Caco-2 (cell line): ENCODE results near the gene COX6B2. TPM values are rescaled to one million over a fixed set of nuclear protein-coding genes. Genes with fewer than 3 reads are reported as not detected.
"Not testable (repeated sequence)": the region's sequence is repeated elsewhere in the genome, so short reads cannot be mapped to it uniquely, and the experiment has no call there.

Experiments
- Bru-seq: library from RNA; stranded (reverse); fragments of 400-500 nt; gene quantifications from one replicate; lab custom pipeline; 2021; lab: Mats Ljungman, UMichigan
- BruChase-seq, 2 experiments: library from RNA; stranded (reverse); fragments of 400-500 nt; gene quantifications; one replicate each; lab custom pipeline; 2021; lab: Mats Ljungman, UMichigan
- BruUV-seq: library from RNA; stranded (reverse); fragments of 400-500 nt; replicated peaks from 2 replicates; lab custom pipeline; 2021; lab: Mats Ljungman, UMichigan
- CTCF ChIA-PET: fragments of 300-600 bp; sonication (Branson Sonifier 250); formaldehyde crosslinking; loops from one replicate; lab custom pipeline; 2022; ENCODE audit warnings: antibody characterized with exemption; lab: Charles Lee
- POLR2A ChIA-PET: fragments of 300-600 bp; sonication (Branson Sonifier 250); formaldehyde crosslinking; loops from one replicate; lab custom pipeline; 2022; ENCODE audit warnings: antibody characterized with exemption; lab: Charles Lee
- DNase-seq, 2 experiments: peaks; one replicate each; pipeline versions ENCODE4 v3.0.0 to v3.0.0-alpha.2; 2020 to 2022
- H3K27me3 ChIP-seq: replicated peaks from 2 replicates; pipeline ENCODE4 v1.6.0; 2011; ENCODE audit warnings: low read length; ENCODE audit not compliant: control insufficient read depth, insufficient read depth
- H3K36me3 ChIP-seq: 2 replicates; pipeline ENCODE4 v1.5.1; 2011; ENCODE audit warnings: low read length; ENCODE audit not compliant: control insufficient read depth, insufficient read depth
- H3K4me1 ChIP-seq: fragments of 250-450 bp; sonication (Bioruptor Pico); 2 replicates; pipeline ENCODE4 v1.5.1; 2020; ENCODE audit warnings: mild to moderate bottlenecking
- H3K4me3 ChIP-seq: 2 replicates; pipeline ENCODE4 v1.5.1; 2011; ENCODE audit warnings: low read depth, mild to moderate bottlenecking, control low read depth, low read length
- H3K9me3 ChIP-seq: fragments of 250-450 bp; sonication (Bioruptor Pico); 2 replicates; pipeline ENCODE4 v1.5.1; 2020; ENCODE audit warnings: mild to moderate bottlenecking, moderate library complexity
- H3K27ac Mint-ChIP-seq: one replicate; pipeline ENCODE4 v1.8.0; 2022; ENCODE audit warnings: mixed read lengths; ENCODE audit not compliant: unreplicated experiment
- H3K27me3 Mint-ChIP-seq: one replicate; pipeline ENCODE4 v1.8.0; 2022; ENCODE audit warnings: mixed read lengths; ENCODE audit not compliant: insufficient read depth, unreplicated experiment
- H3K36me3 Mint-ChIP-seq: one replicate; pipeline ENCODE4 v1.8.0; 2022; ENCODE audit warnings: mild to moderate bottlenecking, mixed read lengths; ENCODE audit not compliant: insufficient read depth, unreplicated experiment
- H3K4me1 Mint-ChIP-seq: one replicate; pipeline ENCODE4 v1.8.0; 2022; ENCODE audit warnings: low read depth, mixed read lengths; ENCODE audit not compliant: unreplicated experiment
- H3K4me3 Mint-ChIP-seq: one replicate; pipeline ENCODE4 v1.8.0; 2022; ENCODE audit warnings: mild to moderate bottlenecking, moderate library complexity, mixed read lengths; ENCODE audit not compliant: unreplicated experiment
- H3K9me3 Mint-ChIP-seq: one replicate; pipeline ENCODE4 v1.8.0; 2022; ENCODE audit warnings: mixed read lengths; ENCODE audit not compliant: unreplicated experiment
- intact Hi-C: fragments of 100-400 bp; cut with micrococcal nuclease; formaldehyde crosslinking; loops from one replicate; pipeline ENCODE4 v1.10.0; 2022; ENCODE audit not compliant: unreplicated experiment
- long read RNA-seq: library from polyadenylated mRNA; stranded (forward); transcript quantifications from one replicate; pipeline ENCODE4 v2.0.0, GENCODE V29; 2022
- total RNA-seq: library from RNA; stranded (reverse); gene quantifications from 2 replicates; pipeline ENCODE4 v1.2.3, GENCODE V29; 2022
- TF ChIP-seq, protein P1 (sequence below), 2 experiments: fragments of 200-600 bp in 1 of 2; IDR thresholded peaks; 1 replicate in 1 of 2; 2 replicates in 1 of 2; pipeline versions ENCODE4 v1.5.1 to v1.8.0; 2011 to 2022; ENCODE audit warnings: antibody characterized with exemption in 1 of 2, control low read depth in 1 of 2, inconsistent platforms in 1 of 2, low read depth in 1 of 2, low read length in 1 of 2, mild to moderate bottlenecking in 1 of 2, moderate library complexity in 1 of 2; ENCODE audit not compliant: insufficient read depth in 1 of 2, severe bottlenecking in 1 of 2, unreplicated experiment in 1 of 2

COX6B2 gene, protein sequence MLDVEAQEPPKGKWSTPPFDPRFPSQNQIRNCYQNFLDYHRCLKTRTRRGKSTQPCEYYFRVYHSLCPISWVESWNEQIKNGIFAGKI
- 0.27 and 0.35 TPM in 2 replicates for total RNA-seq
- Bru-seq, nascent RNA: not detected
- BruChase-seq, experiment 1, labeled RNA remaining after a 2-hour chase: percentile 28 among the genes with signal in this experiment
- percentile 19 among the genes with signal in this experiment for BruChase-seq, experiment 2, labeled RNA remaining after a 6-hour chase
- long read RNA-seq: 0 reads

DNA sequence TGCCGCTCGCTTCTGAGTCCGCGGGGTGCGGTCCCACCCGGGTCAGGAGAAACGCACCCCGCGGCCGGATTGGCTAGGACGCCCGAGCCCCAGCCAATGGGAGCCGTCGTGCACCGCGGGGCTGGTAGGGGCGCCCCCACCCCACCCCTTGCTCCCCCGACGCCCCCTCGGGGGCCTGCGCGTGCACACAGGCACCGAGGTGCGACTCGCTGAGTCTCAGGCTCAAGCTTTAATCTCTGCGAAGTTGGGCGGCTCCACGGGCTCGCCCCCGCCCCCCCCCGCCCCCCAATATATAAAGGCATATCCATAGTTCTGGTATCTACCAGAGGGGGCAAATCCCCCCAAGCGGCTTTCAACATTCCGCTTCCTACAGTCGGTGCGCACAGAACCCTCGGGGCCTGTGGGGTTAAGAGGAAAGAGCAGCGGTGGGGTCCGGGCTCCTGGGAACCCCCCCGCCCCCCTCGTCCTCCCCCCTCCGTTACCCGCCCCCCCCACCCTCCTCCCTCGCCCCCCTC lies at the start of gene COX6B2:
Gene COX6B2 (minus strand): TSS at position 22 of the 515 bp plus-strand sequence. CDS start 198 bp downstream, outside the sequence.
- ChIA-PET POLR2A (no interaction called here), CTCF (no interaction called here)
- Histone ChIP-seq H3K4me1 (peaks cover 19% of the 10 kb centered on the region), H3K27me3 (peaks cover 5% of the 10 kb centered on the region), H3K36me3 (no peaks in the 10 kb centered on the region), H3K9me3 (no peaks in the 10 kb centered on the region), H3K4me3 (peak within 1 kb of the TSS; percentile 64)
- Mint-ChIP-seq H3K4me1 (peaks cover 9% of the 10 kb centered on the region), H3K4me3 (peak within 1 kb of the TSS; percentile 80), H3K36me3 (peaks cover 13% of the 10 kb centered on the region), H3K27me3 (peaks cover 15% of the 10 kb centered on the region), H3K9me3 (no peaks in the 10 kb centered on the region), H3K27ac (no peak within 1 kb of the TSS)
- BruUV-seq: no TSS peak
- intact Hi-C loops: loop anchor here (1.0 kb wide), 1 partner anchor 15 kb away; the partner anchor contains the start of gene KMT5C
- TF ChIP-seq, protein P1, sequence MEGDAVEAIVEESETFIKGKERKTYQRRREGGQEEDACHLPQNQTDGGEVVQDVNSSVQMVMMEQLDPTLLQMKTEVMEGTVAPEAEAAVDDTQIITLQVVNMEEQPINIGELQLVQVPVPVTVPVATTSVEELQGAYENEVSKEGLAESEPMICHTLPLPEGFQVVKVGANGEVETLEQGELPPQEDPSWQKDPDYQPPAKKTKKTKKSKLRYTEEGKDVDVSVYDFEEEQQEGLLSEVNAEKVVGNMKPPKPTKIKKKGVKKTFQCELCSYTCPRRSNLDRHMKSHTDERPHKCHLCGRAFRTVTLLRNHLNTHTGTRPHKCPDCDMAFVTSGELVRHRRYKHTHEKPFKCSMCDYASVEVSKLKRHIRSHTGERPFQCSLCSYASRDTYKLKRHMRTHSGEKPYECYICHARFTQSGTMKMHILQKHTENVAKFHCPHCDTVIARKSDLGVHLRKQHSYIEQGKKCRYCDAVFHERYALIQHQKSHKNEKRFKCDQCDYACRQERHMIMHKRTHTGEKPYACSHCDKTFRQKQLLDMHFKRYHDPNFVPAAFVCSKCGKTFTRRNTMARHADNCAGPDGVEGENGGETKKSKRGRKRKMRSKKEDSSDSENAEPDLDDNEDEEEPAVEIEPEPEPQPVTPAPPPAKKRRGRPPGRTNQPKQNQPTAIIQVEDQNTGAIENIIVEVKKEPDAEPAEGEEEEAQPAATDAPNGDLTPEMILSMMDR (IDR thresholded peaks at IDR 0.05; ENCODE audit: insufficient read depth in 1 of 2, low read depth in 1 of 2, low read length in 1 of 2, severe bottlenecking in 1 of 2, unreplicated experiment in 1 of 2): no peak
- DNase-seq: no peak

DNA sequence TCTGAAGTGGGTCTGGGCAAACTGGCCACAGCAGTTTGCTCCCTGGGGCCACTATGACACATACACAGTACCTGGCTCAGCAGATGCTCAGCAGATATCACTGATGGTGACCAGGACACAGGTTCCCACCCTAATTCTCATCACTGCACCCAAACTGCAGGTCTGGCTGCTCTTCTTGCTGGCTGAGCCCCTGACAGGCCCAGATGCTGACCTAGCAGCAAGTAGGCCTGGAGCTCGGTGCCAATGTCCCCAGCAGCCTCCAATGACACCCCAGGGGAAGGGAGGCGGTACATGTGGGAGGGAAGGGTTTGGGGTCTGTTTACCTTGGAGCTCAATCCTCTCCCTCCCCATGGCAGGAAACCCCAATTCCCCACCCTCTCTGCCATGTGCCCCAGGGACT lies 48.0 kb upstream of the COX6B2 start:
- ChIA-PET CTCF (no interaction called here), POLR2A (interaction anchor here (0.7 kb wide), 1 partner anchor 63 kb away, joined by 3 read pairs; the partner anchor contains the start of gene KMT5C)
- Mint-ChIP-seq H3K9me3 (no peaks in the 10 kb centered on the region), H3K27me3 (no peaks in the 10 kb centered on the region), H3K36me3 (peaks cover 96% of the 10 kb centered on the region), H3K4me3 (no peak overlapping the region), H3K27ac (no peak overlapping the region), H3K4me1 (peaks cover 14% of the 10 kb centered on the region)
- Histone ChIP-seq H3K36me3 (peaks cover 9% of the 10 kb centered on the region; the same call in 1 of the 2 replicates), H3K4me3 (no peak overlapping the region), H3K9me3 (no peaks in the 10 kb centered on the region), H3K4me1 (peaks cover 12% of the 10 kb centered on the region; the same call in 1 of the 2 replicates), H3K27me3 (no peaks in the 10 kb centered on the region)
- DNase-seq: no peak
- no TSS peak for BruUV-seq
- intact Hi-C loops: loop anchor here (10.0 kb wide), 1 partner anchor 102 kb away; no protein-coding TSS in a partner anchor
- TF ChIP-seq, protein P1 (IDR thresholded peaks at IDR 0.05; ENCODE audit: insufficient read depth in 1 of 2, low read depth in 1 of 2, low read length in 1 of 2, severe bottlenecking in 1 of 2, unreplicated experiment in 1 of 2): no peak

DNA sequence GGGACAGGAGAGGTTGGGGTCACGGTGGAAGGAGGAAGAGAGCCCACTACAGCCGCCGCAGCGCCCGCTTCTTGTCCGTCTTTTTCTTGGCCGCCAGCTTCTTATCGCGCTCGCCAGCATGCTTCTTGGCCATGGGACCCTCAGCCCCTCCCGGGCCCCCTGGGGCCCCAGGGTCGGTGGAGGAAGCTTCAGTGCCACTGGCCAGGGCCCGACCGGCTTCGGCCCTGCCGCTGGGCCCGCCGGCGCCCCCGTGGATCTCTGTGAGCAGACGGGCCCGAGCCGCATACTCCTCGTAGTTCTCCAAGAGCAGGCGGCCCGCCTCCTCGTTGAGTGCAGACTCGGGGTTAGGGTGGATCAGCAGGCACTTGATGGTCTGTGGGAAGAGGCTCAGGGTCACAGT lies 46.9 kb upstream of the COX6B2 start:
- CTCF ChIA-PET, H3K4me3 ChIP-seq, DNase-seq, H3K27me3 Mint-ChIP-seq, H3K36me3 ChIP-seq, H3K27me3 ChIP-seq, H3K9me3 Mint-ChIP-seq, H3K4me3 Mint-ChIP-seq, H3K9me3 ChIP-seq, POLR2A ChIA-PET, H3K4me1 ChIP-seq, H3K27ac Mint-ChIP-seq, BruUV-seq: not testable (repeated sequence)
- Mint-ChIP-seq H3K4me1 (peaks cover 11% of the 10 kb centered on the region), H3K36me3 (peaks cover 89% of the 10 kb centered on the region)
- intact Hi-C loops: loop anchor here (10.0 kb wide), 1 partner anchor 103 kb away; no protein-coding TSS in a partner anchor
